ENCODE data around the gene DLGAP1.

DLGAP1 gene

GRCh38 chr18:4416976-4417375 is 38.1 kb downstream of the DLGAP1 start:
- no peak for DNase-seq (ENCODE audit: low read depth in 2 of 2)
- no peak for TF ChIP-seq CTCF (IDR thresholded peaks at IDR 0.05; ENCODE audit: low read depth, low read length)
- no peak overlapping the region for H3K4me3 ChIP-seq (replicated peaks in 1 of 2; ENCODE audit: low read depth in 2 of 2, low read length in 2 of 2)

- no peak for DNase-seq (ENCODE audit: low read depth in 2 of 2)
- TF ChIP-seq CTCF (IDR thresholded peaks at IDR 0.05; ENCODE audit: low read depth, low read length): no peak
- H3K4me3 ChIP-seq (replicated peaks in 1 of 2; ENCODE audit: low read depth in 2 of 2, low read length in 2 of 2): no peak overlapping the region
Measured at GRCh38 chr18:4412286-4412685, 42.8 kb downstream of the DLGAP1 start.

- TF ChIP-seq CTCF (IDR thresholded peaks at IDR 0.05; ENCODE audit: low read depth, low read length): no peak
- DNase-seq (ENCODE audit: low read depth in 2 of 2): no peak
- no peak overlapping the region for H3K4me3 ChIP-seq (replicated peaks in 1 of 2; ENCODE audit: low read depth in 2 of 2, low read length in 2 of 2)
Measured at GRCh38 chr18:4406856-4407255, 48.3 kb downstream of the DLGAP1 start.

- no peak for TF ChIP-seq CTCF (IDR thresholded peaks at IDR 0.05; ENCODE audit: low read depth, low read length)
- H3K4me3 ChIP-seq (replicated peaks in 1 of 2; ENCODE audit: low read depth in 2 of 2, low read length in 2 of 2): no peak overlapping the region
- no peak for DNase-seq (ENCODE audit: low read depth in 2 of 2)
Measured at GRCh38 chr18:4405965-4406364, 49.1 kb downstream of the DLGAP1 start.

GRCh38 chr18:4403836-4404235 is 51.3 kb downstream of the DLGAP1 start:
- no peak for TF ChIP-seq CTCF (IDR thresholded peaks at IDR 0.05; ENCODE audit: low read depth, low read length)
- no peak for DNase-seq (ENCODE audit: low read depth in 2 of 2)
- no peak overlapping the region for H3K4me3 ChIP-seq (replicated peaks in 1 of 2; ENCODE audit: low read depth in 2 of 2, low read length in 2 of 2)

GRCh38 chr18:4400911-4401310 is 54.2 kb downstream of the DLGAP1 start:
- no peak overlapping the region for H3K4me3 ChIP-seq (replicated peaks in 1 of 2; ENCODE audit: low read depth in 2 of 2, low read length in 2 of 2)
- no peak for DNase-seq (ENCODE audit: low read depth in 2 of 2)
- TF ChIP-seq CTCF (IDR thresholded peaks at IDR 0.05; ENCODE audit: low read depth, low read length): no peak

GRCh38 chr18:4399929-4400328 is 55.2 kb downstream of the DLGAP1 start:
- H3K4me3 ChIP-seq (replicated peaks in 1 of 2; ENCODE audit: low read depth in 2 of 2, low read length in 2 of 2): no peak overlapping the region
- DNase-seq (ENCODE audit: low read depth in 2 of 2): no peak
- no peak for TF ChIP-seq CTCF (IDR thresholded peaks at IDR 0.05; ENCODE audit: low read depth, low read length)
